ENCODE measurements around the gene FTCD.
"Not testable (repeated sequence)": the region's sequence is repeated elsewhere in the genome, so short reads cannot be mapped to it uniquely, and the experiment has no call there.

FTCD gene

GRCh38 chr21:46180778-46181391 is 25.5 kb upstream of the FTCD start:
- in situ Hi-C loops (cut with HindIII; ENCODE audit: low pct_ligation_motif_present, low sequenced_read_pairs) = no loop called here
- no peak overlapping the region for H3K27ac ChIP-seq
- no peaks in the 10 kb centered on the region for H3K27me3 ChIP-seq (replicated peaks)
- H3K4me3 ChIP-seq (ENCODE audit: low read depth, low read length) = no peak overlapping the region
- no peak for TF ChIP-seq CTCF (IDR thresholded peaks at IDR 0.05; ENCODE audit: low read depth, low read length, missing control alignments)
- no peaks in the 10 kb centered on the region for H3K36me3 ChIP-seq (replicated peaks)
- DNase-seq = no peak

GRCh38 chr21:46180079-46180722 is 24.8 kb upstream of the FTCD start:
- in situ Hi-C loops (cut with HindIII; ENCODE audit: low pct_ligation_motif_present, low sequenced_read_pairs) = no loop called here
- no peaks in the 10 kb centered on the region for H3K27me3 ChIP-seq (replicated peaks)

GRCh38 chr21:46179708-46180078 is 24.3 kb upstream of the FTCD start:
- TF ChIP-seq CTCF (IDR thresholded peaks at IDR 0.05; ENCODE audit: low read depth, low read length, missing control alignments) = no peak
- Histone ChIP-seq H3K4me3 (ENCODE audit: low read depth, low read length) (no peak overlapping the region), H3K36me3 (replicated peaks) (no peaks in the 10 kb centered on the region), H3K27ac (no peak overlapping the region), H3K27me3 (replicated peaks) (no peaks in the 10 kb centered on the region)
- no peak for DNase-seq
- in situ Hi-C loops (cut with HindIII; ENCODE audit: low pct_ligation_motif_present, low sequenced_read_pairs) = no loop called here

More at GRCh38 chr21:46180079-46180722, 24.8 kb upstream of the FTCD start:
- no peak for DNase-seq
- Histone ChIP-seq H3K4me3 (ENCODE audit: low read depth, low read length) (no peak overlapping the region), H3K27ac (no peak overlapping the region), H3K36me3 (replicated peaks) (no peaks in the 10 kb centered on the region)
- TF ChIP-seq CTCF (IDR thresholded peaks at IDR 0.05; ENCODE audit: low read depth, low read length, missing control alignments) = no peak

GRCh38 chr21:46178961-46179360 is 23.6 kb upstream of the FTCD start:
- no peak overlapping the region for H3K27ac ChIP-seq
- no peaks in the 10 kb centered on the region for H3K27me3 ChIP-seq (replicated peaks)
- no peak overlapping the region for H3K4me3 ChIP-seq (ENCODE audit: low read depth, low read length)
- in situ Hi-C loops (cut with HindIII; ENCODE audit: low pct_ligation_motif_present, low sequenced_read_pairs) = no loop called here
- no peaks in the 10 kb centered on the region for H3K36me3 ChIP-seq (replicated peaks)
- DNase-seq = no peak
- TF ChIP-seq CTCF (IDR thresholded peaks at IDR 0.05; ENCODE audit: low read depth, low read length, missing control alignments) = no peak

- DNase-seq; H3K4me3 ChIP-seq (ENCODE audit: low read depth, low read length); H3K27me3 ChIP-seq (replicated peaks); H3K36me3 ChIP-seq (replicated peaks); H3K27ac ChIP-seq; in situ Hi-C loops (cut with HindIII; ENCODE audit: low pct_ligation_motif_present, low sequenced_read_pairs): not testable (repeated sequence)
Measured at GRCh38 chr21:46176443-46177129, 21.2 kb upstream of the FTCD start.

- no peak for DNase-seq
- no peaks in the 10 kb centered on the region for H3K27me3 ChIP-seq (replicated peaks)
- H3K36me3 ChIP-seq (replicated peaks) = no peaks in the 10 kb centered on the region
- H3K27ac ChIP-seq = no peak overlapping the region
- TF ChIP-seq CTCF (IDR thresholded peaks at IDR 0.05; ENCODE audit: low read depth, low read length, missing control alignments) = no peak
- no peak overlapping the region for H3K4me3 ChIP-seq (ENCODE audit: low read depth, low read length)
- in situ Hi-C loops (cut with HindIII; ENCODE audit: low pct_ligation_motif_present, low sequenced_read_pairs) = no loop called here
Measured at GRCh38 chr21:46173573-46173972, 18.2 kb upstream of the FTCD start.
